IMR-90 (cell line): ENCODE results near the gene RNF224. TPM values are rescaled to one million over a fixed set of nuclear protein-coding genes. Genes with fewer than 3 reads are reported as not detected.

Source experiments
- ATAC-seq: fragments of 200-7000 bp; cut with Tn5 transposase; 2 replicates; pipeline ENCODE4 v1.9.1; 2020; ENCODE audit warnings: low read depth, mild to moderate bottlenecking, moderate library complexity
- BruUV-seq: library from RNA; stranded (reverse); fragments of 400-500 nt; replicated peaks from 2 replicates; lab custom pipeline; 2021; lab: Mats Ljungman, UMichigan
- CTCF ChIA-PET: fragments of 300-600 bp; formaldehyde crosslinking; extraction: SDS; loops from one replicate; lab custom pipeline; 2021; ENCODE audit warnings: antibody characterized with exemption; lab: Yijun Ruan, JAX
- POLR2A ChIA-PET: fragments of 300-600 bp; sonication (Branson Sonifier 250); formaldehyde crosslinking; loops from one replicate; lab custom pipeline; 2022; ENCODE audit warnings: antibody characterized with exemption; ENCODE audit not compliant: unreplicated experiment; lab: Charles Lee
- DNase-seq: peaks from one replicate; pipeline ENCODE4 v3.0.0; 2013
- H2AFZ ChIP-seq: replicated peaks from 2 replicates; pipeline ENCODE3; 2013; ENCODE audit warnings: low read length, mild to moderate bottlenecking; ENCODE audit not compliant: poor library complexity
- H2AK5ac ChIP-seq: 2 replicates; pipeline ENCODE4 v1.6.1; 2013; ENCODE audit warnings: low read depth, low read length, inconsistent platforms
- H2AK9ac ChIP-seq: replicated peaks from 2 replicates; pipeline ENCODE3; 2013; ENCODE audit warnings: mild to moderate bottlenecking, low read depth, low read length, moderate library complexity; ENCODE audit not compliant: poor library complexity
- H2BK120ac ChIP-seq: 2 replicates; pipeline ENCODE4 v1.6.1; 2013; ENCODE audit warnings: low read depth, low read length, inconsistent platforms
- H2BK15ac ChIP-seq: 3 replicates; pipeline ENCODE4 v1.6.1; 2013; ENCODE audit warnings: low read depth, low read length, inconsistent platforms
- H2BK20ac ChIP-seq: 2 replicates; pipeline ENCODE4 v1.6.1; 2013; ENCODE audit warnings: low read depth, mild to moderate bottlenecking, inconsistent platforms, low read length, moderate library complexity
- H2BK5ac ChIP-seq: 2 replicates; pipeline ENCODE4 v1.6.1; 2013; ENCODE audit warnings: mild to moderate bottlenecking, low read depth, low read length, inconsistent platforms; ENCODE audit not compliant: poor library complexity, severe bottlenecking
- H3K14ac ChIP-seq: replicated peaks from 2 replicates; pipeline ENCODE4 v1.6.1; 2013; ENCODE audit warnings: low read depth, low read length, inconsistent platforms
- H3K18ac ChIP-seq: 2 replicates; pipeline ENCODE4 v1.6.1; 2013; ENCODE audit warnings: low read depth, low read length, control low read depth
- H3K23ac ChIP-seq: 2 replicates; pipeline ENCODE4 v1.6.1; 2013; ENCODE audit warnings: low read depth, low read length, inconsistent platforms
- H3K27ac ChIP-seq: 2 replicates; pipeline ENCODE4 v1.5.1; 2013; ENCODE audit warnings: mild to moderate bottlenecking, control low read depth, low read length; ENCODE audit not compliant: insufficient read depth
- H3K27me3 ChIP-seq: 2 replicates; pipeline ENCODE4 v1.6.1; 2013; ENCODE audit warnings: low read length; ENCODE audit not compliant: control insufficient read depth, insufficient read depth
- H3K36me3 ChIP-seq: 2 replicates; pipeline ENCODE4 v1.6.1; 2013; ENCODE audit warnings: low read length, mixed read lengths; ENCODE audit not compliant: control insufficient read depth, insufficient read depth
- H3K4ac ChIP-seq: 2 replicates; pipeline ENCODE4 v1.6.1; 2013; ENCODE audit warnings: low read depth, low read length, inconsistent platforms
- H3K4me1 ChIP-seq: 2 replicates; pipeline ENCODE4 v1.6.1; 2013; ENCODE audit warnings: low read length, mixed read lengths; ENCODE audit not compliant: control insufficient read depth, insufficient read depth
- H3K4me2 ChIP-seq: 2 replicates; pipeline ENCODE4 v1.6.1; 2013; ENCODE audit warnings: low read depth, mild to moderate bottlenecking, control low read depth, low read length, moderate library complexity
- H3K4me3 ChIP-seq: 2 replicates; pipeline ENCODE4 v1.5.1; 2013; ENCODE audit warnings: low read depth, mild to moderate bottlenecking, control low read depth, low read length, moderate library complexity; ENCODE audit not compliant: insufficient read depth
- H3K56ac ChIP-seq: 2 replicates; pipeline ENCODE4 v1.6.1; 2013; ENCODE audit warnings: low read length, inconsistent platforms; ENCODE audit not compliant: insufficient read depth; ENCODE audit errors: extremely low read depth
- H3K79me1 ChIP-seq, 2 experiments: 2 replicates each; pipeline ENCODE4 v1.6.1; 2013; ENCODE audit warnings: low read length in 2 of 2, inconsistent platforms in 1 of 2, low read depth in 1 of 2
- H3K9ac ChIP-seq: 2 replicates; pipeline ENCODE4 v1.6.1; 2013; ENCODE audit warnings: low read depth, low read length, control low read depth
- H3K9me1 ChIP-seq: 2 replicates; pipeline ENCODE4 v1.6.1; 2013; ENCODE audit warnings: low read length, inconsistent platforms; ENCODE audit not compliant: insufficient read depth
- H3K9me3 ChIP-seq: 2 replicates; pipeline ENCODE4 v1.6.1; 2013; ENCODE audit warnings: low read length; ENCODE audit not compliant: control insufficient read depth, insufficient read depth
- H4K20me1 ChIP-seq: 2 replicates; pipeline ENCODE4 v1.6.1; 2013; ENCODE audit warnings: low read length, inconsistent platforms; ENCODE audit not compliant: insufficient read depth
- H4K5ac ChIP-seq: 2 replicates; pipeline ENCODE4 v1.6.1; 2013; ENCODE audit warnings: mild to moderate bottlenecking, low read depth, low read length, control low read depth
- H4K8ac ChIP-seq, 2 experiments: 2 replicates each; pipeline ENCODE4 v1.6.1; 2013; ENCODE audit warnings: low read depth in 2 of 2, low read length in 2 of 2, control low read depth in 1 of 2, inconsistent platforms in 1 of 2
- H4K91ac ChIP-seq: 2 replicates; pipeline ENCODE4 v1.6.1; 2013; ENCODE audit warnings: low read depth, low read length, inconsistent platforms; ENCODE audit not compliant: insufficient read depth
- CHD1 ChIP-seq: IDR thresholded peaks from 2 replicates; pipeline ENCODE4 v1.6.1; 2012; ENCODE audit warnings: low read depth, low read length, improper control_type of control experiment
- CTCF ChIP-seq: conservative IDR thresholded peaks from 2 replicates; pipeline ENCODE4 v1.5.1; 2012; ENCODE audit warnings: mild to moderate bottlenecking, low read depth, low read length, improper control_type of control experiment
- ELK1 ChIP-seq: fragments of 150-350 bp; IDR thresholded peaks from 2 replicates; pipeline ENCODE4 v1.6.1; 2016; ENCODE audit warnings: low read depth, mild to moderate bottlenecking, low read length, moderate library complexity, borderline replicate concordance
- MXI1 ChIP-seq: IDR thresholded peaks from 2 replicates; pipeline ENCODE4 v1.6.1; 2012; ENCODE audit warnings: low read depth, mild to moderate bottlenecking, low read length, moderate library complexity, borderline replicate concordance
- POLR2A ChIP-seq: IDR thresholded peaks from 2 replicates; pipeline ENCODE4 v1.6.1; 2012; ENCODE audit warnings: mild to moderate bottlenecking, low read depth, low read length
- RAD21 ChIP-seq: IDR thresholded peaks from 2 replicates; pipeline ENCODE4 v1.6.1; 2012; ENCODE audit warnings: low read length, improper control_type of control experiment
- RCOR1 ChIP-seq: IDR thresholded peaks from 2 replicates; pipeline ENCODE4 v1.6.1; 2012; ENCODE audit warnings: mild to moderate bottlenecking, low read length, improper control_type of control experiment; ENCODE audit not compliant: insufficient replicate concordance
- RFX5 ChIP-seq: IDR thresholded peaks from 2 replicates; pipeline ENCODE4 v1.8.0; 2012; ENCODE audit warnings: low read depth, mild to moderate bottlenecking, low read length, moderate library complexity
- SMC3 ChIP-seq: fragments of 150-350 bp; IDR thresholded peaks from 2 replicates; pipeline ENCODE4 v1.6.1; 2016; ENCODE audit warnings: low read depth, mild to moderate bottlenecking, antibody characterized with exemption, low read length, moderate library complexity
- WGBS, 2 experiments: methylation state at CpG; one replicate each; pipeline versions ENCODE4 v1.1.5 to v1.1.7; 2013; ENCODE audit warnings: missing lambda C conversion rate in 2 of 2; ENCODE audit not compliant: insufficient read length in 1 of 2; ENCODE audit errors: extremely low coverage in 2 of 2; 5-methylcytosine and 5-hydroxymethylcytosine counted together
- dilution Hi-C: fragments of 300-500 bp; cut with HindIII; formaldehyde crosslinking; loops from one replicate; pipeline ENCODE4 v1.14.3; 2018; ENCODE audit warnings: low sequenced_read_pairs; ENCODE audit not compliant: unreplicated experiment
- in situ Hi-C: fragments of 300-500 bp; cut with MboI; formaldehyde crosslinking; loops from 3 replicates; pipeline ENCODE4 v1.14.3; 2019; ENCODE audit warnings: low sequenced_read_pairs, inconsistent platforms, mixed read lengths
- intact Hi-C: fragments of 100-400 bp; cut with micrococcal nuclease; formaldehyde crosslinking; loops from 2 replicates; pipeline ENCODE4 v1.10.0; 2022
- polyA plus RNA-seq, 3 experiments: library from polyadenylated mRNA; depleted of rRNA; stranded (reverse); fragments of >200 nt; gene quantifications; 2 replicates each; pipeline ENCODE4 v1.2.3, GENCODE V29; 2012; ENCODE audit warnings: low replicate concordance in 1 of 3
- total RNA-seq: library from RNA; depleted of rRNA; stranded (reverse); fragments of >200 nt; gene quantifications from 2 replicates; pipeline ENCODE4 v1.2.3, GENCODE V29; 2012

Gene RNF224
- total and polyA plus RNA-seq, 2 of the 4 experiments (the other 2 are of a cell fraction) = not detected

- in situ Hi-C loops = loop anchor here (5.0 kb wide), 1 partner anchor 106 kb away; no protein-coding TSS in a partner anchor
- no peak overlapping the region for H3K27ac ChIP-seq
- no peak overlapping the region for H3K9ac ChIP-seq
- intact Hi-C loops = no loop called here
- no peak overlapping the region for H3K4me3 ChIP-seq
- H3K23ac ChIP-seq = no peak overlapping the region
- no peaks in the 10 kb centered on the region for H4K20me1 ChIP-seq
- peaks cover 1% of the 10 kb centered on the region; the same call in 1 of the 2 replicates for H3K27me3 ChIP-seq
- dilution Hi-C loops = no loop called here
- TF ChIP-seq CHD1 = no peak
- no peak for TF ChIP-seq RCOR1
- no peak for TF ChIP-seq MXI1
- no peak for TF ChIP-seq SMC3
- no peak for TF ChIP-seq ELK1
- no peak for TF ChIP-seq RAD21
- no peak for TF ChIP-seq POLR2A
- TF ChIP-seq RFX5 = no peak
- TF ChIP-seq CTCF = no peak
- no TSS peak for BruUV-seq
- H3K18ac ChIP-seq = no peak overlapping the region
- H2AFZ ChIP-seq = no peak overlapping the region
- ChIA-PET CTCF (no interaction called here), POLR2A (no interaction called here)
- H3K36me3 ChIP-seq = no peaks in the 10 kb centered on the region
- no peaks in the 10 kb centered on the region for H3K9me1 ChIP-seq
- peaks cover 5% of the 10 kb centered on the region; the same call in 1 of the 2 replicates for H3K4me1 ChIP-seq
- no peak overlapping the region for H2BK15ac ChIP-seq
- H4K8ac ChIP-seq = no peak overlapping the region
- H3K56ac ChIP-seq = no peak overlapping the region
- no peak overlapping the region for H3K4ac ChIP-seq
- H4K5ac ChIP-seq = no peak overlapping the region
- no peak for ATAC-seq
- no peaks in the 10 kb centered on the region for H3K9me3 ChIP-seq
- H3K79me1 ChIP-seq = no peaks in the 10 kb centered on the region
- no peak overlapping the region for H3K4me2 ChIP-seq
- WGBS, 2 experiments = 74% methylated on average over 12 of the region's 29 CpGs; no CpG with 5 or more reads in 1 of the 2 experiments
- H4K91ac ChIP-seq = no peak overlapping the region
- H2BK5ac ChIP-seq = no peak overlapping the region
- H2BK120ac ChIP-seq = no peak overlapping the region
- H2BK20ac ChIP-seq = no peak overlapping the region
- H2AK9ac ChIP-seq = no peak overlapping the region
- no peak overlapping the region for H3K14ac ChIP-seq
- no peak for DNase-seq
- no peak overlapping the region for H2AK5ac ChIP-seq
These were observed 1.2 kb downstream of the RNF224 start for GRCh38 chr9:137228506-137228967.
